A673 (cell line): Measurements from ENCODE around the gene TLNRD1. TPM values are rescaled to one million over a fixed set of nuclear protein-coding genes. Genes with fewer than 3 reads are reported as not detected.

Experiments
- BruUV-seq: library from RNA; stranded (reverse); fragments of 400-500 nt; replicated peaks from 2 replicates; lab custom pipeline; 2021; lab: Mats Ljungman, UMichigan
- CTCF ChIA-PET: fragments of 300-600 bp; sonication (Branson Sonifier 250); formaldehyde crosslinking; loops from one replicate; lab custom pipeline; 2022; ENCODE audit warnings: antibody characterized with exemption; lab: Charles Lee
- POLR2A ChIA-PET: fragments of 300-600 bp; sonication (Branson Sonifier 250); formaldehyde crosslinking; loops from one replicate; lab custom pipeline; 2022; ENCODE audit warnings: antibody characterized with exemption; ENCODE audit not compliant: low non-redundant PET; lab: Charles Lee
- DNase-seq: peaks from one replicate; pipeline ENCODE4 v3.0.0-alpha.2; 2015; ENCODE audit warnings: low spot score
- H3K27ac ChIP-seq: fragments of 200-600 bp; sonication (generic); 2 replicates; pipeline ENCODE4 v1.5.1; 2016; ENCODE audit warnings: mixed run types, low read depth, mild to moderate bottlenecking, mixed read lengths, antibody characterized with exemption, low read length; ENCODE audit not compliant: poor library complexity, severe bottlenecking
- H3K27me3 ChIP-seq: fragments of 200-600 bp; sonication (generic); replicated peaks from 2 replicates; pipeline ENCODE4 v1.6.1; 2017; ENCODE audit warnings: mixed run types, low read depth, mild to moderate bottlenecking, mixed read lengths, antibody characterized with exemption, low read length; ENCODE audit not compliant: insufficient read depth, poor library complexity
- H3K36me3 ChIP-seq: fragments of 200-600 bp; sonication (generic); 2 replicates; pipeline ENCODE4 v1.6.1; 2016; ENCODE audit warnings: mixed run types, mild to moderate bottlenecking, mixed read lengths, antibody characterized with exemption, low read length; ENCODE audit not compliant: insufficient read depth, poor library complexity, severe bottlenecking
- H3K4me1 ChIP-seq: fragments of 200-600 bp; sonication (generic); 2 replicates; pipeline ENCODE4 v1.6.1; 2017; ENCODE audit warnings: mixed run types, mild to moderate bottlenecking, mixed read lengths, antibody characterized with exemption, low read length; ENCODE audit not compliant: insufficient read depth, poor library complexity, severe bottlenecking
- H3K4me3 ChIP-seq: fragments of 200-600 bp; sonication (generic); 2 replicates; pipeline ENCODE4 v1.5.1; 2016; ENCODE audit warnings: low read depth, mixed run types, mild to moderate bottlenecking, mixed read lengths, low read length; ENCODE audit not compliant: poor library complexity, severe bottlenecking
- H3K9me3 ChIP-seq: fragments of 200-600 bp; sonication (generic); 2 replicates; pipeline ENCODE4 v1.6.1; 2016; ENCODE audit warnings: mixed run types, low read depth, mild to moderate bottlenecking, mixed read lengths, antibody characterized with exemption, low read length; ENCODE audit not compliant: poor library complexity, severe bottlenecking
- CTCF ChIP-seq: fragments of 300-800, 200-600 bp; sonication (generic); conservative IDR thresholded peaks from 2 replicates; pipeline ENCODE4 v1.5.1; 2017; ENCODE audit warnings: low read depth, mild to moderate bottlenecking, antibody characterized with exemption, low read length, moderate library complexity, mixed read lengths
- EZH2 ChIP-seq: fragments of 200-600 bp; sonication (generic); IDR thresholded peaks from 2 replicates; pipeline ENCODE4 v1.6.1; 2017; ENCODE audit warnings: borderline replicate concordance, low read depth, mild to moderate bottlenecking, mixed read lengths, antibody characterized with exemption, low read length; ENCODE audit not compliant: poor library complexity, severe bottlenecking
- intact Hi-C: fragments of 100-400 bp; cut with micrococcal nuclease; formaldehyde crosslinking; loops from one replicate; pipeline ENCODE4 v1.10.0; 2022; ENCODE audit not compliant: unreplicated experiment
- microRNA-seq: library from miRNA; unstranded; fragments of <30 nt; microRNA quantifications from one replicate; pipeline ENCODE4 v1.2.0, GENCODE V29; 2021
- total RNA-seq: library from RNA; stranded (reverse); gene quantifications from 2 replicates; pipeline ENCODE4 v1.2.3, GENCODE V29; 2021

The TLNRD1 gene
- total RNA-seq, 1 experiment from 2014 or later: 21.8 TPM

- no peak for TF ChIP-seq CTCF
- no peak for TF ChIP-seq EZH2
- POLR2A ChIA-PET: no interaction called here
- Histone ChIP-seq H3K4me3 (no peak overlapping the region), H3K36me3 (no peaks in the 10 kb centered on the region), H3K4me1 (no peaks in the 10 kb centered on the region), H3K27me3 (no peaks in the 10 kb centered on the region), H3K27ac (no peak overlapping the region), H3K9me3 (no peaks in the 10 kb centered on the region)
- intact Hi-C loops: no loop called here
- DNase-seq: peak; percentile 17
- BruUV-seq: no TSS peak
- CTCF ChIA-PET: no interaction called here
These were observed 53.5 kb downstream of the TLNRD1 start for GRCh38 chr15:81054236-81054635.

Small RNA genes within 50 kb of the gene (microRNA-seq; reads per million reads assigned to microRNA genes)
- gene MIR4514: not detected

Other genes starting within 250 kb of the TLNRD1 start
- gene CEMIP, start 221.6 kb upstream of the TLNRD1 start, total RNA-seq: not detected in 2 replicates
- gene MESD, start 11.1 kb upstream of the TLNRD1 start, total RNA-seq: 25.7 and 28.1 TPM in 2 replicates
- 1.6 and 2.8 TPM in 2 replicates for gene CFAP161, start 133.3 kb downstream of the TLNRD1 start, total RNA-seq
- gene IL16, start 196.0 kb downstream of the TLNRD1 start, total RNA-seq: 1.4 and 1.8 TPM in 2 replicates